ENCODE measurements around the gene TMC5. TPM values are rescaled to one million over a fixed set of nuclear protein-coding genes. Genes with fewer than 3 reads are reported as not detected.

Gene TMC5
- total and polyA plus RNA-seq, 2 of the 13 experiments (the other 11 are each of a cell fraction or from before 2014, with no cell fraction given) = 0.09 to 0.41 TPM

DNA sequence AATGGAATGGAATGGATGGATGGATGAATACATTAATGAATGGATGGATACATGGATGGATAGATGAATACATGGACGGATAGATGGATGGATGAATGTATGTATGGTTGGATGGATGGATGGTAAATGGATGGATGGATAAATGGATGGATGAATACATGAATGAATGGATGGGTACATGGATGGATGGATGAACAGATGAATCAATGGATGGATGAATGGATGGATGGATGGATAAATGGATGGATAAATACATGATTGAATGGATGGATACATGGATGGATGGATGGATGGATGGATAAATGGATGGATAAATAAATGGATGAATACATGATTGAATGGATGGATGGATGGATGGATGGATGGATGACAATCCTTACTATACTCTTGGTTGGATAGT lies 26.0 kb downstream of the TMC5 start (continued):
- TF ChIP-seq LCORL (IDR thresholded peaks at IDR 0.05) (peak; percentile 43; the same call in 1 of the 2 replicates), LCORL (CRISPR knock-in tag; IDR thresholded peaks at IDR 0.05) (no peak), NR1H2 (CRISPR knock-in tag; IDR thresholded peaks at IDR 0.05; ENCODE audit: borderline replicate concordance, low read depth) (no peak), ZBTB42 (CRISPR knock-in tag; IDR thresholded peaks at IDR 0.05) (no peak), ZNF224 (CRISPR knock-in tag; IDR thresholded peaks at IDR 0.05) (no peak), SRSF4 (IDR thresholded peaks at IDR 0.05; ENCODE audit: low read depth, low read length, poor library complexity, severe bottlenecking) (no peak), SRSF9 (IDR thresholded peaks at IDR 0.05; ENCODE audit: borderline replicate concordance, insufficient read depth, low read depth, low read length, poor library complexity, severe bottlenecking) (no peak), FOXP1 (IDR thresholded peaks at IDR 0.05) (0 out of 2 replicates have a peak, but pooled peaks have one; percentile 40), FOXP1 (CRISPR knock-in tag; IDR thresholded peaks at IDR 0.05) (no peak), HMG20A (CRISPR knock-in tag; IDR thresholded peaks at IDR 0.05; ENCODE audit: borderline replicate concordance) (no peak), FOXK2 (IDR thresholded peaks at IDR 0.05) (peak; percentile 42; the same call in 1 of the 2 replicates)
- TF ChIP-seq, protein P1, sequence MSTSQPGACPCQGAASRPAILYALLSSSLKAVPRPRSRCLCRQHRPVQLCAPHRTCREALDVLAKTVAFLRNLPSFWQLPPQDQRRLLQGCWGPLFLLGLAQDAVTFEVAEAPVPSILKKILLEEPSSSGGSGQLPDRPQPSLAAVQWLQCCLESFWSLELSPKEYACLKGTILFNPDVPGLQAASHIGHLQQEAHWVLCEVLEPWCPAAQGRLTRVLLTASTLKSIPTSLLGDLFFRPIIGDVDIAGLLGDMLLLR (CRISPR knock-in tag; IDR thresholded peaks at IDR 0.05) = no peak
- TF ChIP-seq, protein P2, sequence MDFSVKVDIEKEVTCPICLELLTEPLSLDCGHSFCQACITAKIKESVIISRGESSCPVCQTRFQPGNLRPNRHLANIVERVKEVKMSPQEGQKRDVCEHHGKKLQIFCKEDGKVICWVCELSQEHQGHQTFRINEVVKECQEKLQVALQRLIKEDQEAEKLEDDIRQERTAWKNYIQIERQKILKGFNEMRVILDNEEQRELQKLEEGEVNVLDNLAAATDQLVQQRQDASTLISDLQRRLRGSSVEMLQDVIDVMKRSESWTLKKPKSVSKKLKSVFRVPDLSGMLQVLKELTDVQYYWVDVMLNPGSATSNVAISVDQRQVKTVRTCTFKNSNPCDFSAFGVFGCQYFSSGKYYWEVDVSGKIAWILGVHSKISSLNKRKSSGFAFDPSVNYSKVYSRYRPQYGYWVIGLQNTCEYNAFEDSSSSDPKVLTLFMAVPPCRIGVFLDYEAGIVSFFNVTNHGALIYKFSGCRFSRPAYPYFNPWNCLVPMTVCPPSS (IDR thresholded peaks at IDR 0.05) = peak; percentile 87; the same call in 1 of the 2 replicates
- TF ChIP-seq, protein P3, sequence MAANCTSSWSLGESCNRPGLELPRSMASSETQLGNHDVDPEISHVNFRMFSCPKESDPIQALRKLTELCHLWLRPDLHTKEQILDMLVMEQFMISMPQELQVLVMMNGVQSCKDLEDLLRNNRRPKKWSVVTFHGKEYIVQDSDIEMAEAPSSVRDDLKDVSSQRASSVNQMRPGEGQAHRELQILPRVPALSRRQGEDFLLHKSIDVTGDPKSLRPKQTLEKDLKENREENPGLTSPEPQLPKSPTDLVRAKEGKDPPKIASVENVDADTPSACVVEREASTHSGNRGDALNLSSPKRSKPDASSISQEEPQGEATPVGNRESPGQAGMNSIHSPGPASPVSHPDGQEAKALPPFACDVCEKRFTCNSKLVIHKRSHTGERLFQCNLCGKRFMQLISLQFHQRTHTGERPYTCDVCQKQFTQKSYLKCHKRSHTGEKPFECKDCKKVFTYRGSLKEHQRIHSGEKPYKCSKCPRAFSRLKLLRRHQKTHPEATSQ (CRISPR knock-in tag; IDR thresholded peaks at IDR 0.05; ENCODE audit: borderline replicate concordance) = no peak
